Thoracic aorta (tissue), 2 donors: ENCODE results near the gene NFIX. TPM values are rescaled to one million over a fixed set of nuclear protein-coding genes. Genes with fewer than 3 reads are reported as not detected.

Experiments
- ATAC-seq: fragments of 150-250 bp; one replicate; pipeline ENCODE4 v1.8.0; 2017; ENCODE audit warnings: low read depth; ENCODE audit not compliant: insufficient number of reproducible peaks, low FRiP score
- DNase-seq: peaks from one replicate; pipeline ENCODE4 v3.0.0-alpha.2; 2020; ENCODE audit warnings: low spot score
- H3K27ac ChIP-seq, 2 donors: fragments of 200-600 bp; sonication (generic); 1 replicate in 1 of 2; 2 replicates in 1 of 2; pipeline ENCODE4 v1.5.1; 2016; ENCODE audit warnings: mild to moderate bottlenecking in 2 of 2, moderate library complexity in 2 of 2
- H3K27me3 ChIP-seq: fragments of 200-600 bp; sonication (generic); replicated peaks from 2 replicates; pipeline ENCODE4 v1.6.0; 2016; ENCODE audit warnings: mild to moderate bottlenecking; ENCODE audit not compliant: insufficient read depth
- H3K36me3 ChIP-seq: fragments of 200-600 bp; sonication (generic); one replicate; pipeline ENCODE4 v1.5.1; 2016
- H3K4me1 ChIP-seq, 2 donors: fragments of 200-600 bp; sonication (generic); 1 replicate in 1 of 2; 2 replicates in 1 of 2; pipeline versions ENCODE4 v1.5.1 to v1.6.0; 2016; ENCODE audit warnings: low read depth in 2 of 2, mild to moderate bottlenecking in 1 of 2; ENCODE audit not compliant: control insufficient read depth in 1 of 2
- H3K4me3 ChIP-seq: fragments of 200-600 bp; sonication (generic); 2 replicates; pipeline ENCODE4 v1.5.1; 2016; ENCODE audit warnings: mild to moderate bottlenecking
- H3K9me3 ChIP-seq: fragments of 200-600 bp; sonication (generic); 2 replicates; pipeline ENCODE4 v1.5.1; 2016
- total RNA-seq, 2 donors: library from RNA; depleted of rRNA; stranded (reverse); fragments of >200 nt; gene quantifications; one replicate each; pipeline versions ENCODE4 v1.1.0 to v1.2.3, GENCODE V29; 2016
- TF ChIP-seq, protein P1 (sequence below): fragments of 200-600 bp; sonication (generic); IDR thresholded peaks from one replicate; pipeline ENCODE4 v1.5.1; 2019; ENCODE audit warnings: antibody characterized with exemption

The NFIX gene
- total RNA-seq, 2 donors from 2014 or later, result 126 to 145 TPM

GRCh38 chr19:13029301-13029880 lies 34.1 kb downstream of the NFIX start:
- peak overlapping the region; percentile 98 to 99 for H3K27ac ChIP-seq
- peaks cover 64 to 98% of the 10 kb centered on the region in 2 donors for H3K4me1 ChIP-seq
- DNase-seq, result no peak
- ATAC-seq, result no peak
- H3K4me3 ChIP-seq, result peak overlapping the region; percentile 39
- H3K36me3 ChIP-seq, result no peaks in the 10 kb centered on the region
- TF ChIP-seq, protein P1, sequence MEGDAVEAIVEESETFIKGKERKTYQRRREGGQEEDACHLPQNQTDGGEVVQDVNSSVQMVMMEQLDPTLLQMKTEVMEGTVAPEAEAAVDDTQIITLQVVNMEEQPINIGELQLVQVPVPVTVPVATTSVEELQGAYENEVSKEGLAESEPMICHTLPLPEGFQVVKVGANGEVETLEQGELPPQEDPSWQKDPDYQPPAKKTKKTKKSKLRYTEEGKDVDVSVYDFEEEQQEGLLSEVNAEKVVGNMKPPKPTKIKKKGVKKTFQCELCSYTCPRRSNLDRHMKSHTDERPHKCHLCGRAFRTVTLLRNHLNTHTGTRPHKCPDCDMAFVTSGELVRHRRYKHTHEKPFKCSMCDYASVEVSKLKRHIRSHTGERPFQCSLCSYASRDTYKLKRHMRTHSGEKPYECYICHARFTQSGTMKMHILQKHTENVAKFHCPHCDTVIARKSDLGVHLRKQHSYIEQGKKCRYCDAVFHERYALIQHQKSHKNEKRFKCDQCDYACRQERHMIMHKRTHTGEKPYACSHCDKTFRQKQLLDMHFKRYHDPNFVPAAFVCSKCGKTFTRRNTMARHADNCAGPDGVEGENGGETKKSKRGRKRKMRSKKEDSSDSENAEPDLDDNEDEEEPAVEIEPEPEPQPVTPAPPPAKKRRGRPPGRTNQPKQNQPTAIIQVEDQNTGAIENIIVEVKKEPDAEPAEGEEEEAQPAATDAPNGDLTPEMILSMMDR, result no peak
- no peaks in the 10 kb centered on the region for H3K9me3 ChIP-seq
- no peaks in the 10 kb centered on the region for H3K27me3 ChIP-seq

- Histone ChIP-seq H3K4me3 (peak overlapping the region; percentile 39), H3K4me1 (peaks cover 67 to 100% of the 10 kb centered on the region in 2 donors), H3K27me3 (no peaks in the 10 kb centered on the region), H3K27ac (peak overlapping the region; percentile 98 to 99), H3K9me3 (no peaks in the 10 kb centered on the region), H3K36me3 (no peaks in the 10 kb centered on the region)
- DNase-seq (no peak), ATAC-seq (no peak)
- TF ChIP-seq, protein P1, result peak; percentile 45
These were observed 34.6 kb downstream of the NFIX start for GRCh38 chr19:13029893-13030292.

GRCh38 chr19:13031917-13032623 lies 36.8 kb downstream of the NFIX start:
- H3K9me3 ChIP-seq, result no peaks in the 10 kb centered on the region
- H3K4me3 ChIP-seq, result peak overlapping the region; percentile 25
- TF ChIP-seq, protein P1, result no peak
- peak overlapping the region; percentile 98 to 99 for H3K27ac ChIP-seq
- no peak for ATAC-seq
- H3K4me1 ChIP-seq, result peaks cover 77 to 100% of the 10 kb centered on the region in 2 donors
- H3K27me3 ChIP-seq, result no peaks in the 10 kb centered on the region
- H3K36me3 ChIP-seq, result no peaks in the 10 kb centered on the region
- no peak for DNase-seq

DNA sequence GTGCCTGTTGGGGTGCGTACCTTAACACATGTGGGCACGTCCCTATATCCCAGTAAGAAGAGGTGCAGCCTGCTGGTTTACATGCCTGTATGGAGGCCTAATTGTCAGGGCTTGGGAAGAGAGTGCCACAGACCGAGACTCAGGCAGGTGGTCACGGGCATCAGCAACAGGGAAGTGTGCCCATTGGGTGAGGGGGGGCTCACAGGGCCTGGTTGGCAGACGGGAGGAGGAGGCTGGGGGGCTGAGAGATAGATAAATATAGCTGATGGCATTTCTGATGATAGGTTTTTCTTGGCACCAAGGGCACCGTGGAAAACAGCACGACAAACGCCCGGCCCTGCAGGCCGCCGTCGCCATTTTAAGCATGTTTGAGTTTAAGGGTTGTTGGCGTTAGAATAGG lies 37.6 kb downstream of the NFIX start:
- H3K9me3 ChIP-seq, result no peaks in the 10 kb centered on the region
- no peak for ATAC-seq

DNA sequence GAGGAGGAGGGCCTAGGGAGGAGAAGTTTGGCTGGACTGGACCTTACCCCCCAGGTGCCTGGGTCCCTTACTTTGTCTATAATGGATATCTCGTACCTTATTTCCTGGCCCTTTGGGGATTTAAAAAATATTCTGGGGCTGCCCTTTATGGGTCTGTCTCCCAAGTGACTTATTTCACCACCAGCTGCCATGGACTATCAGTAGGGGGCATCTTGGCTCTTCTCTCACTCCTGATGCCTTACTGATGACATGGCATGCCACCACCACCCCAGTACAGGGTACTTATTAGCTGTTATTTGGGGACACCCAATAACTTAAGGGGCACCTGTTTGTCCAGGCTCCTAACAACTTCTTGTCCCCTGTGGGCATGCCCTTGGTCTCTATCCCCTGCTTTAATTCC lies 38.0 kb downstream of the NFIX start:
- ATAC-seq, result no peak
- no peaks in the 10 kb centered on the region for H3K36me3 ChIP-seq
- H3K4me1 ChIP-seq, result peaks cover 81 to 100% of the 10 kb centered on the region in 2 donors
- H3K27me3 ChIP-seq, result no peaks in the 10 kb centered on the region
- H3K4me3 ChIP-seq, result no peak overlapping the region
- H3K27ac ChIP-seq, result peak overlapping the region; percentile 98 to 99
- DNase-seq, result no peak
- no peaks in the 10 kb centered on the region for H3K9me3 ChIP-seq
- TF ChIP-seq, protein P1, result no peak

More for the DNA sequence above, 37.6 kb downstream of the NFIX start:
- DNase-seq, result no peak
- H3K27me3 ChIP-seq, result no peaks in the 10 kb centered on the region
- peak overlapping the region; percentile 98 to 99 for H3K27ac ChIP-seq
- H3K4me3 ChIP-seq, result no peak overlapping the region
- peaks cover 81 to 100% of the 10 kb centered on the region in 2 donors for H3K4me1 ChIP-seq
- TF ChIP-seq, protein P1, result no peak
- H3K36me3 ChIP-seq, result no peaks in the 10 kb centered on the region
